Liver (tissue), 9 donors: Measurements from ENCODE around the gene NTN1. TPM values are rescaled to one million over a fixed set of nuclear protein-coding genes. Genes with fewer than 3 reads are reported as not detected.

Source experiments
- DNase-seq: peaks from one replicate; pipeline ENCODE4 v3.0.0-alpha.2; 2017; ENCODE audit warnings: low spot score
- H3K27ac ChIP-seq, 2 donors: one replicate each; pipeline ENCODE4 v1.7.0; 2013; ENCODE audit warnings: inconsistent platforms in 2 of 2, low read length in 2 of 2, control low read depth in 1 of 2, low read depth in 1 of 2, mild to moderate bottlenecking in 1 of 2
- H3K27me3 ChIP-seq, 4 donors: one replicate each; pipeline versions ENCODE4 v1.6.1 to v1.7.0; 2013; ENCODE audit warnings: low read length in 3 of 4, inconsistent platforms in 1 of 4, mild to moderate bottlenecking in 1 of 4, moderate library complexity in 1 of 4; ENCODE audit not compliant: control insufficient read depth in 4 of 4, insufficient read depth in 4 of 4
- H3K36me3 ChIP-seq, 4 donors: one replicate each; pipeline versions ENCODE4 v1.6.1 to v1.7.0; 2013; ENCODE audit warnings: low read length in 3 of 4, mild to moderate bottlenecking in 3 of 4, low read depth in 1 of 4, moderate library complexity in 1 of 4; ENCODE audit not compliant: control insufficient read depth in 4 of 4, insufficient read depth in 3 of 4
- H3K4me1 ChIP-seq, 4 donors: one replicate each; pipeline versions ENCODE4 v1.6.1 to v1.7.0; 2013; ENCODE audit warnings: low read length in 3 of 4, mild to moderate bottlenecking in 3 of 4, moderate library complexity in 1 of 4; ENCODE audit not compliant: control insufficient read depth in 4 of 4, insufficient read depth in 4 of 4
- H3K4me3 ChIP-seq, 3 donors: one replicate each; pipeline versions ENCODE4 v1.6.1 to v1.7.0; 2013; ENCODE audit warnings: low read length in 3 of 3, control low read depth in 1 of 3, low read depth in 1 of 3, mild to moderate bottlenecking in 1 of 3
- H3K9ac ChIP-seq, 2 donors: one replicate each; pipeline ENCODE4 v1.7.0; 2013; ENCODE audit warnings: low read length in 2 of 2, mild to moderate bottlenecking in 2 of 2, moderate library complexity in 2 of 2, control low read depth in 1 of 2, low read depth in 1 of 2
- H3K9me3 ChIP-seq, 4 donors: one replicate each; pipeline versions ENCODE4 v1.6.1 to v1.7.0; 2013; ENCODE audit warnings: low read length in 3 of 4; ENCODE audit not compliant: control insufficient read depth in 4 of 4
- ATF3 ChIP-seq: IDR thresholded peaks from 2 replicates; pipeline ENCODE4 v1.6.1; 2016; ENCODE audit warnings: antibody characterized with exemption
- CTCF ChIP-seq: fragments of 150-350 bp; IDR thresholded peaks from 2 replicates; pipeline ENCODE4 v1.5.1; 2017; ENCODE audit warnings: improper control_type of control experiment, low read depth, low read length; ENCODE audit not compliant: missing input control
- EGR1 ChIP-seq, 2 donors: IDR thresholded peaks; 2 replicates each; pipeline ENCODE4 v1.6.1; 2016 to 2018; ENCODE audit warnings: antibody characterized with exemption in 2 of 2, low read depth in 2 of 2
- FOXA1 ChIP-seq: IDR thresholded peaks from 2 replicates; pipeline ENCODE4 v1.6.1; 2016; ENCODE audit warnings: antibody characterized with exemption
- FOXA2 ChIP-seq: IDR thresholded peaks from 2 replicates; pipeline ENCODE4 v1.6.1; 2016; ENCODE audit warnings: antibody characterized with exemption
- GABPA ChIP-seq, 2 donors: IDR thresholded peaks in 1 of 2; conservative IDR thresholded peaks in 1 of 2; 2 replicates each; pipeline ENCODE4 v1.6.1; 2016; ENCODE audit warnings: antibody characterized with exemption in 2 of 2, mild to moderate bottlenecking in 1 of 2, moderate library complexity in 1 of 2
- HNF4A ChIP-seq, 2 donors: conservative IDR thresholded peaks; 2 replicates each; pipeline ENCODE4 v1.6.1; 2016; ENCODE audit warnings: antibody characterized with exemption in 2 of 2, mild to moderate bottlenecking in 2 of 2
- JUND ChIP-seq, 2 donors: IDR thresholded peaks; 2 replicates each; pipeline ENCODE4 v1.6.1; 2016; ENCODE audit warnings: antibody characterized with exemption in 2 of 2
- RAD21 ChIP-seq, 2 donors: IDR thresholded peaks; 2 replicates each; pipeline ENCODE4 v1.6.1; 2016; ENCODE audit warnings: antibody characterized with exemption in 2 of 2, mild to moderate bottlenecking in 2 of 2
- REST ChIP-seq: IDR thresholded peaks from 2 replicates; pipeline ENCODE4 v1.6.1; 2016; ENCODE audit warnings: antibody characterized with exemption, mild to moderate bottlenecking
- RXRA ChIP-seq, 2 donors: IDR thresholded peaks; 2 replicates each; pipeline ENCODE4 v1.6.1; 2017 to 2018; ENCODE audit warnings: antibody characterized with exemption in 2 of 2, mild to moderate bottlenecking in 1 of 2
- SP1 ChIP-seq: IDR thresholded peaks from 2 replicates; pipeline ENCODE4 v1.6.1; 2018; ENCODE audit warnings: antibody characterized with exemption, mild to moderate bottlenecking
- TAF1 ChIP-seq: conservative IDR thresholded peaks from 2 replicates; pipeline ENCODE4 v1.6.1; 2016; ENCODE audit warnings: antibody characterized with exemption, mild to moderate bottlenecking
- YY1 ChIP-seq: IDR thresholded peaks from 2 replicates; pipeline ENCODE4 v1.6.1; 2016; ENCODE audit warnings: antibody characterized with exemption, mild to moderate bottlenecking
- ZBTB33 ChIP-seq: IDR thresholded peaks from 2 replicates; pipeline ENCODE4 v1.6.1; 2016; ENCODE audit warnings: antibody characterized with exemption
- WGBS: extraction: QIAGEN DNeasy Blood & Tissue Kit; methylation state at CpG from one replicate; pipeline ENCODE4 v1.1.7; 2013; 5-methylcytosine and 5-hydroxymethylcytosine counted together
- polyA plus RNA-seq, 2 donors: library from polyadenylated mRNA; stranded (reverse) in 1 of 2; unstranded in 1 of 2; fragments of 200-250 nt in 1 of 2; fragments of >200 nt in 1 of 2; fragmentation: Nextera tagmentation in 1 of 2; extraction: Ambion mirVana in 1 of 2; gene quantifications; one replicate each; pipeline versions ENCODE4 v1.2.1 to v1.2.3, GENCODE V29; 2013 to 2015
- total RNA-seq, 2 donors: library from RNA; depleted of rRNA; stranded (reverse); fragments of >200 nt; gene quantifications; one replicate each; pipeline ENCODE4 v1.2.3, GENCODE V29; 2014
- TF ChIP-seq, protein P1 (sequence below): IDR thresholded peaks from 2 replicates; pipeline ENCODE4 v1.6.1; 2016; ENCODE audit warnings: antibody characterized with exemption
- donor health status: healthy.
- donor health status: healthy.
- donor health status: healthy.
- donor health status: healthy.
- donor health status: healthy.

The NTN1 gene
- total and polyA plus RNA-seq, 4 donors = 0.14 to 8.7 (median 4.3) TPM

GRCh38 chr17:9144502-9145249 is 123.4 kb downstream of the NTN1 start (continued):
- no peak for TF ChIP-seq CTCF
- TF ChIP-seq HNF4A (conservative IDR thresholded peaks at IDR 0.05) = no peak
- no peak for TF ChIP-seq RXRA (IDR thresholded peaks at IDR 0.05)
- TF ChIP-seq FOXA2 = no peak
- no peak for TF ChIP-seq YY1

- Histone ChIP-seq H3K9me3 (no peaks in the 10 kb centered on the region), H3K27me3 (no peaks in the 10 kb centered on the region), H3K36me3 (no peaks in the 10 kb centered on the region), H3K9ac (no peak overlapping the region), H3K4me3 (no peak overlapping the region), H3K27ac (no peak overlapping the region), H3K4me1 (peaks cover 0 to 6% (median 2%) of the 10 kb centered on the region in 4 donors)
- TF ChIP-seq FOXA1 (no peak), REST (no peak), SP1 (no peak), ZBTB33 (no peak), RAD21 (IDR thresholded peaks at IDR 0.05) (no peak), FOXA2 (no peak), YY1 (no peak), JUND (IDR thresholded peaks at IDR 0.05) (no peak), ATF3 (no peak), CTCF (no peak), RXRA (IDR thresholded peaks at IDR 0.05) (no peak), EGR1 (IDR thresholded peaks at IDR 0.05; ENCODE audit: low read depth in 2 of 2) (no peak), TAF1 (no peak), HNF4A (conservative IDR thresholded peaks at IDR 0.05) (no peak), GABPA (IDR thresholded peaks at IDR 0.05 in 1 of 2, conservative IDR thresholded peaks at IDR 0.05 in 1 of 2) (no peak)
- TF ChIP-seq, protein P1, sequence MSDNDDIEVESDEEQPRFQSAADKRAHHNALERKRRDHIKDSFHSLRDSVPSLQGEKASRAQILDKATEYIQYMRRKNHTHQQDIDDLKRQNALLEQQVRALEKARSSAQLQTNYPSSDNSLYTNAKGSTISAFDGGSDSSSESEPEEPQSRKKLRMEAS = no peak
- 91% methylated on average over 4 of the region's 4 CpGs for WGBS
- no peak for DNase-seq
Observed at GRCh38 chr17:9146064-9146463, 124.8 kb downstream of the NTN1 start.
